Measurements from ENCODE around the gene PHACTR4.

DNA sequence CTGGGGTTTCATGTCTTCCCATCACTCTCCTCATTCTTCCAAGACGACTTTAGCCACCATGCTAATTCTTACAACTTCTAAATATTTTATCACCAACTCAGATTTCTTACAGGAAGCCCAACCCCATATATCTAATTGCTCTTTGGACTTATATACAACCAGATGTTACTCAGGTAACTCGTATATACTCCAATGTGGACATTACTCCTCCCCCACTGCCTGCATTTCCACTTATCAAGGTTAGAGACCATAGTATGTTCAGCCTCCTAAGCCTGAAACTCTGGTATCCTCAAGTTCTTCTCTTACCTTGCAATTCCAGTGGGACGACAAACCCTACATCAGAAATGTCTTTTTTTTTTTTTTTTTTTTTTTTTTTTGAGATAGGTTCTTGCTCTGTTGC is 133.6 kb downstream of the PHACTR4 start:
- TF ChIP-seq, protein P1, sequence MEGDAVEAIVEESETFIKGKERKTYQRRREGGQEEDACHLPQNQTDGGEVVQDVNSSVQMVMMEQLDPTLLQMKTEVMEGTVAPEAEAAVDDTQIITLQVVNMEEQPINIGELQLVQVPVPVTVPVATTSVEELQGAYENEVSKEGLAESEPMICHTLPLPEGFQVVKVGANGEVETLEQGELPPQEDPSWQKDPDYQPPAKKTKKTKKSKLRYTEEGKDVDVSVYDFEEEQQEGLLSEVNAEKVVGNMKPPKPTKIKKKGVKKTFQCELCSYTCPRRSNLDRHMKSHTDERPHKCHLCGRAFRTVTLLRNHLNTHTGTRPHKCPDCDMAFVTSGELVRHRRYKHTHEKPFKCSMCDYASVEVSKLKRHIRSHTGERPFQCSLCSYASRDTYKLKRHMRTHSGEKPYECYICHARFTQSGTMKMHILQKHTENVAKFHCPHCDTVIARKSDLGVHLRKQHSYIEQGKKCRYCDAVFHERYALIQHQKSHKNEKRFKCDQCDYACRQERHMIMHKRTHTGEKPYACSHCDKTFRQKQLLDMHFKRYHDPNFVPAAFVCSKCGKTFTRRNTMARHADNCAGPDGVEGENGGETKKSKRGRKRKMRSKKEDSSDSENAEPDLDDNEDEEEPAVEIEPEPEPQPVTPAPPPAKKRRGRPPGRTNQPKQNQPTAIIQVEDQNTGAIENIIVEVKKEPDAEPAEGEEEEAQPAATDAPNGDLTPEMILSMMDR (IDR thresholded peaks at IDR 0.05; ENCODE audit: poor library complexity): no peak
- TF ChIP-seq EZH2 (IDR thresholded peaks at IDR 0.05; ENCODE audit: borderline replicate concordance): no peak
